ENCODE measurements around the gene NUB1.

DNA sequence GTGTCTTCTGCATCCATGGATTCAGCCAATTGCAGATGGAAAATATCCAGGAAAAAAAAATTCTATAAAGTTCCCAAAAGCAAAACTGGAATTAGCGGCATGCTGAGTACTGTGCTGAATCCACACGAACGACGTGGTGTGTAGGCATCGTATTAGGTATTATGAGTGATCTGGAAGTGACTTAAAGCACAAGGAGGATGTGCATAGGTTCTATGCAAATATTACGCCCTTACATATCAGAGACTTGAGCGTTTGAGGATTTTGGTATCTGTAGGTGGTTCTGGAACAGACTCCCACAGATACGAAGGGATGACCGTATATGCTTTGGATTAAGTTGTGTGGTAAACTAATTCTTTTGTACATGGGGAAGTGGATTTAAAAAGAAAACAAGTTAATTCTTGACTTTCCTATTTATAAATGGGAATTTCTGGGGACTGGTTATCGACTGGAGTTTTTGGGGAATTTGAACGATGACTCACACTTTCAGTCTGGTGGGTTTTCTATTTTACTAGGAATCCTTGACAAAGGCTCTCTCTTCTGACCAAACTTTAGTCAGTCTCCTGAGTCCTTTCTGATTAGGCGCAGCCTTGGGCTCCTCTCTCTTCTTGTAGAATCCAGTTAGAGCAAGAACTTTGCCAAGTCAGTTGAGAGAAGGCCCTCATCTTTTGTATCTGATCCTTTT is 5.4 kb upstream of the NUB1 start:
- TF ChIP-seq POLR2A (IDR thresholded peaks at IDR 0.05; ENCODE audit: low read length) (no peak), GATA1 (IDR thresholded peaks at IDR 0.05; ENCODE audit: low read depth, low read length) (no peak)
